ENCODE data around the gene MPND.

MPND gene

DNA sequence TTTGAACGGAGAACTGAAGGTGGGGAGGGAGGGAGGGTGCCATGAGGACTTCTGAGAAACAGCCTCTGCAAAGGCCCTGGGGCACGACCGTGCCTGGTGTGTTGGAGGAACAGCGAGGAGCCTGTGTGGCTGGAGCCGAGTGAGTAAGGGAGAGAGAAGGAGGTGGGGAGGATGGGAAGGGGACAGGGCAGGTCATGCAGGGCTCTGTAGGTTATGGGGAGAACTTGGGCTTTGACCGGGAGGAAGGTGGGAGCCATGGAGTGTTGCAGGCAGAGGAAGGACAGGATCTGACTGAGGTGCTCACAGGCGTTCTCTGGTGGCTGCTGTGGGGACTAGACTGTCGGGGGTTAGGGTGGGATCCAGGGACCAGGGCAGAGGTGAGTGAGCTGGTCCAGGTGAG lies 6.7 kb downstream of the MPND start:
- DNase-seq = no peak

DNA sequence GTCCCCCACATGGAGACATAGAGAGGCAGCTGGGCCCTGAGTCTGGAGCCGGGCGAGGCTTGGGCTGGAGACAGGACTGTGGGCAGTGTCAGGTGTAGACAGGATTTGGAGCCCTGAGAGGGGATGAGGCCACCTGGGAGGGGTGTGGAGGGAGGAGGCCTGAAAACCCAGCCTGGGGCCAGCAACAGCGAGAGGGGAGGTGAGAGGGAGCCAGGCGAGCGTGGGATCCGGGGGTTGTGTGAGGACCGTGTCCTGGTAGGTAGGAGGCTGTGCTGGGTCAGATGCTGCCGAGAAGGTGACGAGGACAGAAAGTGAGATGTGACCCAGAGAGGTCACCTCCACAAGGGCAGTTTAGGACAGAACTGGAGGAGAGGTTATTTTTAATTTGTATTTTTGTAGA lies 7.4 kb downstream of the MPND start:
- peak; percentile 28 for DNase-seq

DNA sequence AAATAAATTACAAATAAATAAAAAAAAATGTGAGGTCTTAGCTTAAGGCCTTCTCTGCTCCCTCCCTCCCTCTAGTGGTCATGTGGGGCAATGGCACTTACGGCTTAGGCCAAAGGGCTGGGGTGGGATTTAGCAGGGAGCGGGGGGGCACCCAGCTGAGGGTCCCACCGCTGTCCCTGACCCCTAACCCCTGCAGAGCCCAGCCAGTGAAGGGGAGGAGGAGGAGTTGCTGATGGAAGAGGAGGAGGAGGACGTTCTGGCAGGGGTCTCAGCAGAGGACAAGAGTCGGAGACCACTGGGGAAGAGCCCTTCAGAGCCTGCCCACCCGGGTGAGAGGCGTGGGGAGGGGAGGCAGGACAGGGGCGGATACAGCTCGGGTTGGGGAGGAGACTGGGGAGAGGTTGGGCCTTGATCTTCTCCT lies 9.3 kb downstream of the MPND start:
- peak; percentile 60 for DNase-seq

DNA sequence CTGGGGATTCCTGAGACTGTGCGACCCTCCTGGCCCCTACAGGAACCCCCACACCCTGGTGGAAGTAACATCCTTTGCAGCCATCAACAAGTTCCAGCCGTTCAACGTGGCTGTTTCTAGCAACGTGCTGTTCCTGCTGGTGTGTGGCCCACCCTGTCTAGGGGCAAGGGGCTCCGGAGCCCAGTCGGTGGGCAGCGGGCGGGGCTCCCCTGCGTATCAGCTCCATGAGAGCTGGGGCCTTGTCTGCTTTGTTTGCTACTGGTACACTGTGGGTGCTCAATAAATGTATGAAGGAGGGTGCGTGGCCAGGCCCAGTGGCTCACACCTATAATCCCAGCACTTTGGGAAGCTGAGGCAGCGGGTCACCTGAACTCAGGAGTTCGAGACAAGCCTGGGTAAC lies 10.9 kb downstream of the MPND start:
- no peak for DNase-seq

- DNase-seq = no peak
Observed at GRCh38 chr19:4354897-4355296, 11.5 kb downstream of the MPND start.

DNA sequence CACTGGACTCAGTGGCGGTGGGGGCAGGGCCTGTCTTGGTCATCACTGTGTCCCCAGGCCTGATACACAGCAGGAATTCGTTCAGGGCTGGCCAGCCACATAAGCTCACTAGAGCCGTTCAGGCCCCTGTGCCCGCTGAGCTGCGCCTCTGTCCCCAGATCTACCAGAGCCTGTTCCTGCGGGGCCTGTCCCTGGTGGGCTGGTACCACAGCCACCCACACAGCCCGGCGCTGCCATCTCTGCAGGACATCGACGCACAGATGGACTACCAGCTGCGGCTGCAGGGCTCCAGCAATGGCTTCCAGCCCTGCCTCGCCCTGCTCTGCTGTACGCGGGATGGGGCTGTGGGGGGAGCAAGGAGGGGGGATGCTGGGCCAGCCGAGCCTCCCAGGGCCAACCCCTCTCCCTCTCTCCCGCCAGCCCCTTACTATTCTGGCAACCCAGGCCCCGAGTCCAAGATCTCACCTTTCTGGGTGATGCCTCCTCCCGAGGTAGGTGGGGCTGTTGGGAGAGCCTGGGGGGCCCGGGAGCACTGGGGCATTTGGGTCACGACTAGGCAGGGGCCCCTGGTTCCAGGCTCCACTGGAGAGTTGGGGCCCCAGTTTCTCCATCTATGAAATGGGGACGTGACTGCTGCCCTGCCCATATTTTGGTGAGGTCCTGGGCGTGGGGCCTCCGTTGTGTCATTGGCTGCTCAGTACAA lies 13.9 kb downstream of the MPND start:
- no peak for DNase-seq

GRCh38 chr19:4357921-4358326 lies 14.6 kb downstream of the MPND start:
- no peak for DNase-seq

DNA sequence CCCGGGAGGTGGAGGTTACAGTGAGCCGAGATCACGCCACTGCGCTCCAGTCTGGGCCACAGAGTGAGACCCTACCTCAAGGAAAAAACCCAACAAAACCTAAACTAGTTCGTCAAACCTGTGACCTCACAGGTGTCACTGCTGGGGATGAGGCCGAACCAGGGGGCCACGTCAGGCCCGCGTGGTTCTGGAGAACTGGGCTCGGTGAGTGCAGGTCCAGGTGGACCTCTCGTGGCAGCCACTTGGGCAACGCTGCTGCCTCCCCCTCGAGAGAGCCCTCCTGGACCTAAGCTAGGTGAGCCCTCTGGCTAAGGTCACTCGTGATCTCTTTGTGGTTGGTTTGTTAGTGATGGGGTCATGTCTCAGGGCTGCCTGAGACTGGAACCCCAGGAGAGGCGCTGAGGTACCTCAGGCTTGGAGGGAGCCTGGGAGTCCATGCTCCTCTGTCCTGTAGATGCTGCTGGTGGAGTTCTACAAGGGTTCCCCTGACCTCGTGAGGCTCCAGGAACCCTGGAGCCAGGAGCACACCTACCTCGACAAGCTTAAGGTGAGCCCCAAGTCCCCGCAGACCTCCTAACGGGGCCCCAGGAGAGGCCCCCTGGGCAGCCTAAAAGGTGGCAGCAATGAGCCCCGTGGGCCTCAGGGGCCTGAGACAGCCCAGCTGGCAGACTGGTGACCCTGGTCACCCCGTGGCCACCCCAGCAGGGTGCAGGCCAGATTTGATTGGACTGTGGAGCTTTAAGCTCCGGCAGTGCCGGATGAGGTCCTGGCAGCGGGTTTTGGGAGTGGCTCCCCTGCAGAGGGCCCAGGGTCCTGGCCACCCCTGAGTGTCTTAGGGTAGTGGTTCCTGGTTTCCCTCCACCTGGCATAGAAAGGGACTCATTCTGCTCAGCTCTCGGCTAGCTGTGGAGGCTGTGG lies 15.6 kb downstream of the MPND start:
- no peak for DNase-seq

GRCh38 chr19:4359627-4360000 lies 16.3 kb downstream of the MPND start:
- DNase-seq = no peak

GRCh38 chr19:4360081-4360569 lies 16.8 kb downstream of the MPND start:
- no peak for DNase-seq

- DNase-seq = no peak
Observed at GRCh38 chr19:4360641-4361151, 17.3 kb downstream of the MPND start.

DNA sequence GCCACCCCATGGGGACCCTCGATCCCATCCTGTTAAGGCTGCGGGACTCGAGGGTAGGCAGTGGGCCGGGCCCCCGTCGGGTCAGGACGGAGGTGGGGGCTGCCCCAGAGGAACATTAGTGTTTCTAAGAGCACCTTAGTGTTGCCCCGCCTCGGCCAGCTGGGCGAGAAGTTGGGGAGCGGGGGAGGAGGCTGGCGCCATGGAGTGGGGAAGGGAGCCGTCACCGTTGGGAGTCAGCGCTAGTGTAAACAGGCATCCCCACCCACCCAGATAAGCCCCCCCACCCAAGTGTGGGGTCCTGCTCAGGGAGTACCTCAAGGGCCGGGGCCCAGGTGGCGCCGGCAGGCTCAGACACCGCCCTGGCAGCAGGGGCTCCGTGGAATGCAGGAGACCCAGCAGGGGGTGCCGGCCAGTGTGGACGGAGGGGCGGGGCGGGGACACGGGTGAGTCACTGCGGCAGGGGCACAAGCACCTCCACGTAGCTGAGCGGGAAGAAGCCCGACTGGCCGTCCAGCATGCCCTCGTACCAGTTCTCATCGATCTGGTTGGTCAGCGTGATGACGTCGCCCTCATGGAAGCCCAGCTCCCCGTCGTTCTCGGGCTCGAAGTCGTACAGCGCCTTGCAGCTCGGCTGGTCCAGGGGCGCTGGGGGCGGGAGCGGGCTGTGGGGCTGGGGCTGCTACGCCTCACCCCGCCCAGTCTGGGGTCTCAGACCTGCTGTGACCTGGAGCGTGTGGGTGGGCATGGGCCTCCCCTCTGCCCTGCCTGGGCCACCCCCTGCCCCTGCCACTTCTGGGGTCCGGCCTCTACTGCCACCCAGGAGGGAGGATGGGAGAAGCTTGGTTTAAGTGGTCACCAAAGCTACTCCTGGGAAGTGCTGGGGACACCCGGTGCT lies 18.0 kb downstream of the MPND start:
- DNase-seq = no peak

- DNase-seq = no peak
Observed at GRCh38 chr19:4362101-4362828, 18.9 kb downstream of the MPND start.

- DNase-seq = no peak
Observed at GRCh38 chr19:4362831-4363545, 19.6 kb downstream of the MPND start.

- DNase-seq = no peak
Observed at GRCh38 chr19:4363571-4364304, 20.4 kb downstream of the MPND start.

GRCh38 chr19:4365341-4365740 lies 22.0 kb downstream of the MPND start:
- DNase-seq = no peak

- no peak for DNase-seq
Observed at GRCh38 chr19:4365791-4366665, 22.7 kb downstream of the MPND start.

GRCh38 chr19:4366666-4367335 lies 23.4 kb downstream of the MPND start:
- no peak for DNase-seq

GRCh38 chr19:4367336-4367723 lies 24.0 kb downstream of the MPND start:
- no peak for DNase-seq

Measured in activated CD4-positive, CD25-positive, alpha-beta regulatory T cell treated with anti-CD3 and anti-CD28 coated beads, Interleukin-2, amount 50 U/mL, for 72 hours (primary cell).